ENCODE results near the gene DCHS2.

Gene DCHS2

GRCh38 chr4:154414371-154414770, 77.2 kb downstream of the DCHS2 start:
- no peak for DNase-seq
- Mint-ChIP-seq H3K4me3 (no peak overlapping the region), H3K27ac (no peak overlapping the region), H3K27me3 (peaks cover 51% of the 10 kb centered on the region), H3K4me1 (ENCODE audit: low read depth) (peaks cover 15% of the 10 kb centered on the region), H3K36me3 (ENCODE audit: low read depth) (no peaks in the 10 kb centered on the region), H3K9me3 (peaks cover 6% of the 10 kb centered on the region)

- no peak overlapping the region for H3K4me3 Mint-ChIP-seq
These were observed 84.2 kb downstream of the DCHS2 start for GRCh38 chr4:154407443-154407842.

GRCh38 chr4:154406018-154406795, 85.4 kb downstream of the DCHS2 start:
- Mint-ChIP-seq H3K36me3 (ENCODE audit: low read depth) (no peaks in the 10 kb centered on the region), H3K4me1 (ENCODE audit: low read depth) (no peaks in the 10 kb centered on the region), H3K9me3 (peaks cover 8% of the 10 kb centered on the region), H3K27me3 (peaks cover 26% of the 10 kb centered on the region), H3K27ac (no peak overlapping the region), H3K4me3 (no peak overlapping the region)
- no peak for DNase-seq

More at GRCh38 chr4:154407443-154407842, 84.2 kb downstream of the DCHS2 start:
- Mint-ChIP-seq H3K27me3 (peaks cover 28% of the 10 kb centered on the region), H3K27ac (no peak overlapping the region), H3K4me1 (ENCODE audit: low read depth) (no peaks in the 10 kb centered on the region), H3K9me3 (peaks cover 7% of the 10 kb centered on the region), H3K36me3 (ENCODE audit: low read depth) (no peaks in the 10 kb centered on the region)
- DNase-seq, result no peak

- no peak overlapping the region for H3K4me3 Mint-ChIP-seq
- no peaks in the 10 kb centered on the region for H3K36me3 Mint-ChIP-seq (ENCODE audit: low read depth)
- no peak for DNase-seq
- peaks cover 2% of the 10 kb centered on the region for H3K9me3 Mint-ChIP-seq
- no peaks in the 10 kb centered on the region for H3K4me1 Mint-ChIP-seq (ENCODE audit: low read depth)
- H3K27ac Mint-ChIP-seq, result no peak overlapping the region
- H3K27me3 Mint-ChIP-seq, result peaks cover 9% of the 10 kb centered on the region
These were observed 92.2 kb downstream of the DCHS2 start for GRCh38 chr4:154399259-154399974.

GRCh38 chr4:154390324-154390723, 101.3 kb downstream of the DCHS2 start:
- no peak overlapping the region for H3K27ac Mint-ChIP-seq
- H3K36me3 Mint-ChIP-seq (ENCODE audit: low read depth), result no peaks in the 10 kb centered on the region
- H3K27me3 Mint-ChIP-seq, result peaks cover 14% of the 10 kb centered on the region
- no peaks in the 10 kb centered on the region for H3K4me1 Mint-ChIP-seq (ENCODE audit: low read depth)
- no peak overlapping the region for H3K4me3 Mint-ChIP-seq
- no peaks in the 10 kb centered on the region for H3K9me3 Mint-ChIP-seq
- no peak for DNase-seq

- no peak overlapping the region for H3K27ac Mint-ChIP-seq
These were observed 102.5 kb downstream of the DCHS2 start for GRCh38 chr4:154389148-154389547.

GRCh38 chr4:154384012-154384411, 107.6 kb downstream of the DCHS2 start:
- Mint-ChIP-seq H3K27me3 (peaks cover 10% of the 10 kb centered on the region), H3K36me3 (ENCODE audit: low read depth) (no peaks in the 10 kb centered on the region), H3K9me3 (no peaks in the 10 kb centered on the region), H3K4me1 (ENCODE audit: low read depth) (no peaks in the 10 kb centered on the region), H3K27ac (no peak overlapping the region), H3K4me3 (no peak overlapping the region)
- no peak for DNase-seq

More at GRCh38 chr4:154389148-154389547, 102.5 kb downstream of the DCHS2 start:
- Mint-ChIP-seq H3K4me1 (ENCODE audit: low read depth) (no peaks in the 10 kb centered on the region), H3K36me3 (ENCODE audit: low read depth) (no peaks in the 10 kb centered on the region), H3K27me3 (peaks cover 14% of the 10 kb centered on the region), H3K9me3 (no peaks in the 10 kb centered on the region), H3K4me3 (no peak overlapping the region)
- DNase-seq, result no peak

GRCh38 chr4:154376486-154376885, 115.1 kb downstream of the DCHS2 start:
- Mint-ChIP-seq H3K27me3 (peaks cover 12% of the 10 kb centered on the region), H3K27ac (no peak overlapping the region), H3K4me1 (ENCODE audit: low read depth) (no peaks in the 10 kb centered on the region), H3K36me3 (ENCODE audit: low read depth) (no peaks in the 10 kb centered on the region), H3K9me3 (no peaks in the 10 kb centered on the region), H3K4me3 (no peak overlapping the region)
- DNase-seq, result no peak

- H3K27me3 Mint-ChIP-seq, result peaks cover 31% of the 10 kb centered on the region
- H3K4me3 Mint-ChIP-seq, result no peak overlapping the region
- H3K36me3 Mint-ChIP-seq (ENCODE audit: low read depth), result no peaks in the 10 kb centered on the region
- H3K27ac Mint-ChIP-seq, result no peak overlapping the region
- no peaks in the 10 kb centered on the region for H3K9me3 Mint-ChIP-seq
- peaks cover 9% of the 10 kb centered on the region for H3K4me1 Mint-ChIP-seq (ENCODE audit: low read depth)
- DNase-seq, result no peak
These were observed 123.5 kb downstream of the DCHS2 start for GRCh38 chr4:154368060-154368459.

- Mint-ChIP-seq H3K36me3 (ENCODE audit: low read depth) (no peaks in the 10 kb centered on the region), H3K4me3 (no peak overlapping the region), H3K9me3 (no peaks in the 10 kb centered on the region), H3K27me3 (peaks cover 31% of the 10 kb centered on the region), H3K4me1 (ENCODE audit: low read depth) (peaks cover 9% of the 10 kb centered on the region), H3K27ac (no peak overlapping the region)
- no peak for DNase-seq
These were observed 123.9 kb downstream of the DCHS2 start for GRCh38 chr4:154367659-154368058.

GRCh38 chr4:154366956-154367355, 124.6 kb downstream of the DCHS2 start:
- DNase-seq, result no peak
- no peaks in the 10 kb centered on the region for H3K36me3 Mint-ChIP-seq (ENCODE audit: low read depth)
- H3K27ac Mint-ChIP-seq, result no peak overlapping the region

GRCh38 chr4:154364066-154364845, 127.3 kb downstream of the DCHS2 start:
- H3K27ac Mint-ChIP-seq, result no peak overlapping the region
- no peak overlapping the region for H3K4me3 Mint-ChIP-seq
- no peaks in the 10 kb centered on the region for H3K36me3 Mint-ChIP-seq (ENCODE audit: low read depth)

More at GRCh38 chr4:154366956-154367355, 124.6 kb downstream of the DCHS2 start:
- Mint-ChIP-seq H3K4me3 (no peak overlapping the region), H3K27me3 (peaks cover 30% of the 10 kb centered on the region), H3K9me3 (no peaks in the 10 kb centered on the region), H3K4me1 (ENCODE audit: low read depth) (peaks cover 12% of the 10 kb centered on the region)

GRCh38 chr4:154361450-154361849, 130.1 kb downstream of the DCHS2 start:
- Mint-ChIP-seq H3K9me3 (no peaks in the 10 kb centered on the region), H3K36me3 (ENCODE audit: low read depth) (no peaks in the 10 kb centered on the region), H3K4me1 (ENCODE audit: low read depth) (peaks cover 17% of the 10 kb centered on the region), H3K4me3 (no peak overlapping the region), H3K27me3 (peaks cover 4% of the 10 kb centered on the region), H3K27ac (no peak overlapping the region)
- no peak for DNase-seq

More at GRCh38 chr4:154364066-154364845, 127.3 kb downstream of the DCHS2 start:
- no peak for DNase-seq
- no peaks in the 10 kb centered on the region for H3K9me3 Mint-ChIP-seq
- H3K4me1 Mint-ChIP-seq (ENCODE audit: low read depth), result peaks cover 26% of the 10 kb centered on the region
- H3K27me3 Mint-ChIP-seq, result peaks cover 10% of the 10 kb centered on the region

- Mint-ChIP-seq H3K27ac (no peak overlapping the region), H3K36me3 (ENCODE audit: low read depth) (no peaks in the 10 kb centered on the region), H3K4me3 (no peak overlapping the region), H3K9me3 (no peaks in the 10 kb centered on the region), H3K27me3 (peaks cover 4% of the 10 kb centered on the region), H3K4me1 (ENCODE audit: low read depth) (peaks cover 17% of the 10 kb centered on the region)
- no peak for DNase-seq
These were observed 131.1 kb downstream of the DCHS2 start for GRCh38 chr4:154360491-154360890.
